Lower leg skin (tissue), 4 donors: ENCODE results near the gene RUNX3. TPM values are rescaled to one million over a fixed set of nuclear protein-coding genes. Genes with fewer than 3 reads are reported as not detected.
"Not testable (repeated sequence)": the region's sequence is repeated elsewhere in the genome, so short reads cannot be mapped to it uniquely, and the experiment has no call there.

Experiments
- DNase-seq, 2 donors: peaks; one replicate each; pipeline ENCODE4 v3.0.0-alpha.2; 2019; ENCODE audit warnings: low spot score in 2 of 2
- H3K4me3 ChIP-seq: fragments of 200-600 bp; sonication (generic); 2 replicates; pipeline ENCODE4 v1.5.1; 2017; ENCODE audit warnings: mild to moderate bottlenecking, low read depth; ENCODE audit not compliant: poor library complexity, severe bottlenecking
- POLR2A ChIP-seq, 2 donors: fragments of 450-650 bp; IDR thresholded peaks; one replicate each; pipeline ENCODE4 v1.6.1; 2016 to 2017; ENCODE audit warnings: antibody characterized with exemption in 2 of 2, mild to moderate bottlenecking in 1 of 2, moderate library complexity in 1 of 2
- WGBS, 2 donors: methylation state at CpG; one replicate each; pipeline ENCODE4 v1.1.5; 2018; 5-methylcytosine and 5-hydroxymethylcytosine counted together
- intact Hi-C: fragments of 100-400 bp; cut with DNase I; formaldehyde crosslinking; loops from one replicate; pipeline ENCODE4 v1.15.0; 2023; ENCODE audit warnings: low total_unique reads
- total RNA-seq, 4 donors: library from RNA; depleted of rRNA; stranded (reverse); fragments of >200 nt; gene quantifications; one replicate each; pipeline ENCODE4 v1.1.0, GENCODE V29; 2016
- TF ChIP-seq, protein P1 (sequence below), 3 donors: fragments of 450-650 bp; IDR thresholded peaks; one replicate each; pipeline ENCODE4 v1.5.1; 2016; ENCODE audit warnings: antibody characterized with exemption in 3 of 3, mild to moderate bottlenecking in 3 of 3, moderate library complexity in 2 of 3

The RUNX3 gene
- total RNA-seq, 4 donors from 2014 or later: 6.1 to 24.4 (median 19.8) TPM

DNA sequence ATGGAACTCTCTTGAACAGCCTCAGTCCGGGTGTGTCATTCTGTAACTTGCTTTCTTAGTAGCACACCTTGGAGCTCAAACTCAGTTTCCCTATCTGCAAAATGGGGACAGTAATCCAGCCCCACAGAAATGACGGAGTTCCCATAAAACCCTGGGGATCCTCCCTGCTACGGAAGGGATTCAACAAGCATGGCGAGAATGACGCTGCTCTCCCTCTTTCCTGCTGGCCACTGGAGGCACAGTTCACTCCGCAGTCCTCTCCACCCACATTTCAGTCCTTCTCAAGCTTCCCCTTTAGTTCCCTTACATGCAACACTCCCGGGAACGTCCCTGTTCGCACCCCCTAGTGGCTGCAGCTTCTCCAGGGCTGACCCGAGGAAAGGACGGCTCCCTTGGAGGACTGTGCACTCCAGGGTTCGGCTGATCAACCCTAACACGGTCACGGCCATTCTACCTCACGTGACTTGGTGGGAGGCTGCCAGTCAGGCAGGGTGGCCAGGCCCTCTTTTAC lies 20.6 kb downstream of the RUNX3 start:
- no peak for TF ChIP-seq POLR2A (IDR thresholded peaks at IDR 0.05)
- TF ChIP-seq, protein P1, sequence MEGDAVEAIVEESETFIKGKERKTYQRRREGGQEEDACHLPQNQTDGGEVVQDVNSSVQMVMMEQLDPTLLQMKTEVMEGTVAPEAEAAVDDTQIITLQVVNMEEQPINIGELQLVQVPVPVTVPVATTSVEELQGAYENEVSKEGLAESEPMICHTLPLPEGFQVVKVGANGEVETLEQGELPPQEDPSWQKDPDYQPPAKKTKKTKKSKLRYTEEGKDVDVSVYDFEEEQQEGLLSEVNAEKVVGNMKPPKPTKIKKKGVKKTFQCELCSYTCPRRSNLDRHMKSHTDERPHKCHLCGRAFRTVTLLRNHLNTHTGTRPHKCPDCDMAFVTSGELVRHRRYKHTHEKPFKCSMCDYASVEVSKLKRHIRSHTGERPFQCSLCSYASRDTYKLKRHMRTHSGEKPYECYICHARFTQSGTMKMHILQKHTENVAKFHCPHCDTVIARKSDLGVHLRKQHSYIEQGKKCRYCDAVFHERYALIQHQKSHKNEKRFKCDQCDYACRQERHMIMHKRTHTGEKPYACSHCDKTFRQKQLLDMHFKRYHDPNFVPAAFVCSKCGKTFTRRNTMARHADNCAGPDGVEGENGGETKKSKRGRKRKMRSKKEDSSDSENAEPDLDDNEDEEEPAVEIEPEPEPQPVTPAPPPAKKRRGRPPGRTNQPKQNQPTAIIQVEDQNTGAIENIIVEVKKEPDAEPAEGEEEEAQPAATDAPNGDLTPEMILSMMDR (IDR thresholded peaks at IDR 0.05): peak in 1 of 3 donors; percentile 24
- 35 to 49% methylated on average over 15 of the region's 15 CpGs for WGBS, 2 donors
- H3K4me3 ChIP-seq: no peak overlapping the region
- intact Hi-C loops: no loop called here
- DNase-seq: peak in 1 of 2 donors; percentile 42

DNA sequence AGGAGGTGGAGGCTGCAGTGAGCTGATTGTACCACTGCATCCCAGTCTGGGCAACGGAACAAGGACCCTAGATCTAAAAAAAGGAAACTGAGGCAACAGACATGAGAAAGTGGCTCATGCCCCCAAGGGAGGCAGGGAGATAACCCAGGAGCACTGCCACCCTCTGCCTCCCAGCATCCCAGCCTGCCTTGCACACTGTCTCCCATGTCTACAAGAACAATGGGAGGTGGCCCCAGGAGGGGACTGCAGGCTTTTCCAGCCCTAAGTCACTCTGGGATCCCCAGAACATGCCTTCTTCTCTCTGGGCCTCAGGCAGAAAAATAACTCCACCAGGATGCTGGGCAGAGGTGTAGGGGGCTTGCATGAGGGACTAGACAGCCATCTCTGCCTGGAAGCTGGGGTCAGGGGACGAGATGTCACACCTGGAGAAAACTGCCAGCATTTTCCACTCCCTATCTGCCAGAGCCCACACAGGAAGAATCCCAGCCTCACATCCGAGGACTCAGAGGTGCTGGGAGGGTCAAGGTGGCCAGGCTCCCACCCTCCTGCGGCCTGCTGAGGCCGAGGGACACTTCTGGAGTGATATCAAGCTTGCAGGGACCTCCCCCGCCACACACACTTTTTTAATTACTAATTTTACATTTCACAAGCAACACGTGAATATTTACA lies 21.4 kb downstream of the RUNX3 start:
- intact Hi-C loops: no loop called here
- TF ChIP-seq, protein P1 (IDR thresholded peaks at IDR 0.05): no peak
- no peak for TF ChIP-seq POLR2A (IDR thresholded peaks at IDR 0.05)
- DNase-seq: no peak
- no peak overlapping the region for H3K4me3 ChIP-seq
- 74 to 80% methylated on average over 7 of the region's 7 CpGs for WGBS, 2 donors

DNA sequence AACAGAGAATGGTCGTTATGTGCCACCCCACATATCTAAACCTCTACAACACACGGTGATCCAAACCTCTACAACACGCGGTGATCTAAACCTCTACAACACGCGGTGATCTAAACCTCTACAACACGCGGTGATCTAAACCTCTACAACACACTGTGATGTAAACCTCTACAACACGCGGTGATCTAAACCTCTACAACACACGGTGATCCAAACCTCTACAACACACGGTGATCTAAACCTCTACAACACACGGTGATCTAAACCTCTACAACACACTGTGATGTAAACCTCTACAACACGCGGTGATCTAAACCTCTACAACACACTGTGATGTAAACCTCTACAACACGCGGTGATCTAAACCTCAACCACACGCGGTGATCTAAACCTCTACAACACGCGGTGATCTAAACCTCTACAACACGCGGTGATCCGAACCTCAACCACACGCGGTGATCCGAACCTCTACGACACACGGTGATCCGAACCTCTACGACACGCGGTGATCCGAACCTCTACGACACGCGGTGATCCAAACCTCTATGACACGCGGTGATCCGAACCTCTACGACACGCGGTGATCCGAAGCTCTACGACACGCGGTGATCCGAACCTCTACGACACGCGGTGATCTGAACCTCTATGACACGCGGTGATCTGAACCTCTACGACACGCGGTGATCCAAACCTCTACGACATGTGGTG lies 22.3 kb downstream of the RUNX3 start:
- H3K4me3 ChIP-seq, intact Hi-C loops: not testable (repeated sequence)
- DNase-seq: peak in 1 of 2 donors; percentile 66
- WGBS, 2 donors: 89 to 96% methylated on average over 57 of the region's 57 CpGs

DNA sequence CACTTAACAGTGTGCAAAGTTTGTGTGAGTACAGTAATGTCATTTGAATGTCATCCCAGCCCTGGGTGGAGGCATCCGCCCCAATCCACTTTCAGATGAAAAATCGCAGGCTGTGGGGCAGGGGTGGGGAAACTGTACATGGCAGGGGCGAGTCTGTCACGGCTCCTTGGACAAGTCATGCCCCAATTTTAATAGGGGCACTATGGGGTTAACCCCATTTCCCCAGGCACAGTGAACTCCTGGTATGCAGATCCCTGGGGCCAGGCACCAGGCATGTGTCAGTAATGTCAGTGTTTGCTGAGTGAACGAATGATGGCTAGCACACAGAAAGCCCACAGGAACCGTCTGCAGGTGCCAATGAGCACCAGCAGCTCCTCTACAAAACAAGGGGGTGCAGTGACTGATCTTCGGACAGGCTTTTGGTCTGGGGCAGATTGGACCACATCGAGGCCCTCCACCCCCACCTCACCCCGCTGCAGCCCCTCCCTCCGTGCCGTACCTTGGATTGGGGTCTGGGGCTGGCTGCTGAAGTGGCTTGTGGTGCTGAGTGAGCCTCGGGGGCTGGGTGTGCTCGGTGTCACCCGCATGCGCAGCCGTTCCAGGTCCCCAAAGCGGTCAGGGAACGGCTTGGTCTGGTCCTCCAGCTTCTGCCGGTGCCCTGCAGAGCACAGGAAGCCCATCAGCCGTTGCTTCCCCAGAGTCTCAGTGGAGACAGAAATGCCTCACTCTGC lies 23.2 kb downstream of the RUNX3 start:
- H3K4me3 ChIP-seq: no peak overlapping the region
- TF ChIP-seq, protein P1 (IDR thresholded peaks at IDR 0.05): no peak
- no peak for TF ChIP-seq POLR2A (IDR thresholded peaks at IDR 0.05)
- peak in 1 of 2 donors; percentile 67 for DNase-seq
- WGBS, 2 donors: 84 to 85% methylated on average over 16 to 19 of the region's 20 CpGs
- intact Hi-C loops: no loop called here

DNA sequence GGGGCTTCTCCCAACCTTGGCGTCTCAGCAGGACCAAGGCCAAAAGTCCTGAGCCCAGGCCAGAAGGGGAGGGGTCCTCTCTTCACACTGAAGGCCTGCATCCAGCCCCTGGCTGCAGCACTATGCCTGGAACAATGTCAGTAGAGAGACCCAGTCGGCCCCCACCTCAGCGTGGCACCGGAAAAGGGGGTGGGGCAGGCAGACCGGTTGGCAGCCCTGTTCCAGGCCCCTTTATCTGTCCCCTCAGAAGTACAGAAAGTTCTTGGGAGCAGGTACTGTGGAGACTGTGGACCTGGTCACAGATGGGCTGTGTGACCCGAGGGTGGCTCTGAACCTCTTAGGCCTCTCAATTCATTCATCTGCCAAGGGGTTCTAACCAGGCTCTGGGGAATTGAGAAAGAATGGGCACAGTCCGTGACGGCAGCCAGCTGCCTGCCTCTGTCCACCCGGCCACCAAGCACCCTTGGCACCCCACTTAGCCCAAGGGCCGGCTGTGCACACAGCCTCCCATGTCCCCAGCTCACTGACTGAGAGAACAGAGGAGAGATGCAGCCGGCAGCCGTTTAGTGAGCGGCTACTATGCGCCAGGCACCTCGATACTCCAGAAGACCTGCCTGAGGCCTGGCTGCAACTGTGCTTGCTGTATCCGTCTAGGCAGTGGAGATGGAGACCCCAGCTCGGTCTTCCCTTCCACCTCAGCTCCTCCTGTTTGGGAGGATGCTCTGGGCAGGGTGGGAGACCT lies 23.9 kb downstream of the RUNX3 start:
- WGBS, 2 donors: 80 to 83% methylated on average over 16 to 17 of the region's 17 CpGs
- no peak overlapping the region for H3K4me3 ChIP-seq
- peak in 1 of 2 donors; percentile 70 for DNase-seq
- TF ChIP-seq POLR2A (IDR thresholded peaks at IDR 0.05): no peak
- TF ChIP-seq, protein P1 (IDR thresholded peaks at IDR 0.05): no peak
- intact Hi-C loops: no loop called here
